Measurements from ENCODE around the gene FAXDC2. TPM values are rescaled to one million over a fixed set of nuclear protein-coding genes. Genes with fewer than 3 reads are reported as not detected.

Gene FAXDC2
- total and polyA plus RNA-seq, 2 of the 13 experiments (the other 11 are each of a cell fraction or from before 2014, with no cell fraction given) = 4.7 to 58.8 TPM

- TF ChIP-seq ZNF83 (CRISPR knock-in tag; IDR thresholded peaks at IDR 0.05; ENCODE audit: borderline replicate concordance) = no peak
- no peak for TF ChIP-seq SRY (CRISPR knock-in tag; IDR thresholded peaks at IDR 0.05)
- no peak for TF ChIP-seq RFXAP (CRISPR knock-in tag; IDR thresholded peaks at IDR 0.05; ENCODE audit: borderline replicate concordance)
- no peak for TF ChIP-seq HOXA5 (CRISPR knock-in tag; IDR thresholded peaks at IDR 0.05)
- TF ChIP-seq RFX3 (CRISPR knock-in tag; IDR thresholded peaks at IDR 0.05) = no peak
- TF ChIP-seq ZFP36L2 (CRISPR knock-in tag; IDR thresholded peaks at IDR 0.05) = no peak
- TF ChIP-seq, protein P1, sequence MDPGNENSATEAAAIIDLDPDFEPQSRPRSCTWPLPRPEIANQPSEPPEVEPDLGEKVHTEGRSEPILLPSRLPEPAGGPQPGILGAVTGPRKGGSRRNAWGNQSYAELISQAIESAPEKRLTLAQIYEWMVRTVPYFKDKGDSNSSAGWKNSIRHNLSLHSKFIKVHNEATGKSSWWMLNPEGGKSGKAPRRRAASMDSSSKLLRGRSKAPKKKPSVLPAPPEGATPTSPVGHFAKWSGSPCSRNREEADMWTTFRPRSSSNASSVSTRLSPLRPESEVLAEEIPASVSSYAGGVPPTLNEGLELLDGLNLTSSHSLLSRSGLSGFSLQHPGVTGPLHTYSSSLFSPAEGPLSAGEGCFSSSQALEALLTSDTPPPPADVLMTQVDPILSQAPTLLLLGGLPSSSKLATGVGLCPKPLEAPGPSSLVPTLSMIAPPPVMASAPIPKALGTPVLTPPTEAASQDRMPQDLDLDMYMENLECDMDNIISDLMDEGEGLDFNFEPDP (CRISPR knock-in tag; conservative IDR thresholded peaks at IDR 0.05) = no peak
- no peak for TF ChIP-seq ZNF101 (CRISPR knock-in tag; IDR thresholded peaks at IDR 0.05; ENCODE audit: borderline replicate concordance, low read depth)
- no peak for TF ChIP-seq NFATC3 (CRISPR knock-in tag; IDR thresholded peaks at IDR 0.05)
- TF ChIP-seq, protein P2, sequence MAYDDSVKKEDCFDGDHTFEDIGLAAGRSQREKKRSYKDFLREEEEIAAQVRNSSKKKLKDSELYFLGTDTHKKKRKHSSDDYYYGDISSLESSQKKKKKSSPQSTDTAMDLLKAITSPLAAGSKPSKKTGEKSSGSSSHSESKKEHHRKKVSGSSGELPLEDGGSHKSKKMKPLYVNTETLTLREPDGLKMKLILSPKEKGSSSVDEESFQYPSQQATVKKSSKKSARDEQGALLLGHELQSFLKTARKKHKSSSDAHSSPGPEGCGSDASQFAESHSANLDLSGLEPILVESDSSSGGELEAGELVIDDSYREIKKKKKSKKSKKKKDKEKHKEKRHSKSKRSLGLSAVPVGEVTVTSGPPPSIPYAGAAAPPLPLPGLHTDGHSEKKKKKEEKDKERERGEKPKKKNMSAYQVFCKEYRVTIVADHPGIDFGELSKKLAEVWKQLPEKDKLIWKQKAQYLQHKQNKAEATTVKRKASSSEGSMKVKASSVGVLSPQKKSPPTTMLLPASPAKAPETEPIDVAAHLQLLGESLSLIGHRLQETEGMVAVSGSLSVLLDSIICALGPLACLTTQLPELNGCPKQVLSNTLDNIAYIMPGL (CRISPR knock-in tag; IDR thresholded peaks at IDR 0.05; ENCODE audit: borderline replicate concordance in 1 of 2, low read depth in 1 of 2) = no peak
- no peak for TF ChIP-seq EED (CRISPR knock-in tag; IDR thresholded peaks at IDR 0.05)
- TF ChIP-seq ZNF530 (CRISPR knock-in tag; IDR thresholded peaks at IDR 0.05; ENCODE audit: low read depth) = no peak
- TF ChIP-seq ZNF253 (CRISPR knock-in tag; IDR thresholded peaks at IDR 0.05; ENCODE audit: borderline replicate concordance) = no peak
- TF ChIP-seq ZNF281 (CRISPR knock-in tag; IDR thresholded peaks at IDR 0.05; ENCODE audit: borderline replicate concordance) = no peak
- no peak for TF ChIP-seq SRF (IDR thresholded peaks at IDR 0.05; ENCODE audit: low read depth, low read length)
- no peak for TF ChIP-seq ZFP62 (CRISPR knock-in tag; IDR thresholded peaks at IDR 0.05)
- no peak for TF ChIP-seq KDM1A (CRISPR knock-in tag; IDR thresholded peaks at IDR 0.05)
- no peak for TF ChIP-seq ZNF232 (CRISPR knock-in tag; IDR thresholded peaks at IDR 0.05; ENCODE audit: borderline replicate concordance)
- TF ChIP-seq, protein P3, sequence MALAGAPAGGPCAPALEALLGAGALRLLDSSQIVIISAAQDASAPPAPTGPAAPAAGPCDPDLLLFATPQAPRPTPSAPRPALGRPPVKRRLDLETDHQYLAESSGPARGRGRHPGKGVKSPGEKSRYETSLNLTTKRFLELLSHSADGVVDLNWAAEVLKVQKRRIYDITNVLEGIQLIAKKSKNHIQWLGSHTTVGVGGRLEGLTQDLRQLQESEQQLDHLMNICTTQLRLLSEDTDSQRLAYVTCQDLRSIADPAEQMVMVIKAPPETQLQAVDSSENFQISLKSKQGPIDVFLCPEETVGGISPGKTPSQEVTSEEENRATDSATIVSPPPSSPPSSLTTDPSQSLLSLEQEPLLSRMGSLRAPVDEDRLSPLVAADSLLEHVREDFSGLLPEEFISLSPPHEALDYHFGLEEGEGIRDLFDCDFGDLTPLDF (CRISPR knock-in tag; IDR thresholded peaks at IDR 0.05) = no peak
- TF ChIP-seq SRSF9 (IDR thresholded peaks at IDR 0.05; ENCODE audit: borderline replicate concordance, insufficient read depth, low read depth, low read length, poor library complexity, severe bottlenecking) = no peak
- TF ChIP-seq STAG1 (CRISPR knock-in tag; IDR thresholded peaks at IDR 0.05) = no peak
- TF ChIP-seq, protein P4, sequence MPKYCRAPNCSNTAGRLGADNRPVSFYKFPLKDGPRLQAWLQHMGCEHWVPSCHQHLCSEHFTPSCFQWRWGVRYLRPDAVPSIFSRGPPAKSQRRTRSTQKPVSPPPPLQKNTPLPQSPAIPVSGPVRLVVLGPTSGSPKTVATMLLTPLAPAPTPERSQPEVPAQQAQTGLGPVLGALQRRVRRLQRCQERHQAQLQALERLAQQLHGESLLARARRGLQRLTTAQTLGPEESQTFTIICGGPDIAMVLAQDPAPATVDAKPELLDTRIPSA (CRISPR knock-in tag; IDR thresholded peaks at IDR 0.05; ENCODE audit: borderline replicate concordance) = no peak
- TF ChIP-seq KLF11 (CRISPR knock-in tag; IDR thresholded peaks at IDR 0.05) = no peak
- no peak for TF ChIP-seq CAMTA2 (CRISPR knock-in tag; IDR thresholded peaks at IDR 0.05; ENCODE audit: borderline replicate concordance)
Measured at GRCh38 chr5:154834053-154834452, 16.4 kb downstream of the FAXDC2 start (continued).

Measured in HepG2 (cell line).